ENCODE results near the gene KLHL40.

DNA sequence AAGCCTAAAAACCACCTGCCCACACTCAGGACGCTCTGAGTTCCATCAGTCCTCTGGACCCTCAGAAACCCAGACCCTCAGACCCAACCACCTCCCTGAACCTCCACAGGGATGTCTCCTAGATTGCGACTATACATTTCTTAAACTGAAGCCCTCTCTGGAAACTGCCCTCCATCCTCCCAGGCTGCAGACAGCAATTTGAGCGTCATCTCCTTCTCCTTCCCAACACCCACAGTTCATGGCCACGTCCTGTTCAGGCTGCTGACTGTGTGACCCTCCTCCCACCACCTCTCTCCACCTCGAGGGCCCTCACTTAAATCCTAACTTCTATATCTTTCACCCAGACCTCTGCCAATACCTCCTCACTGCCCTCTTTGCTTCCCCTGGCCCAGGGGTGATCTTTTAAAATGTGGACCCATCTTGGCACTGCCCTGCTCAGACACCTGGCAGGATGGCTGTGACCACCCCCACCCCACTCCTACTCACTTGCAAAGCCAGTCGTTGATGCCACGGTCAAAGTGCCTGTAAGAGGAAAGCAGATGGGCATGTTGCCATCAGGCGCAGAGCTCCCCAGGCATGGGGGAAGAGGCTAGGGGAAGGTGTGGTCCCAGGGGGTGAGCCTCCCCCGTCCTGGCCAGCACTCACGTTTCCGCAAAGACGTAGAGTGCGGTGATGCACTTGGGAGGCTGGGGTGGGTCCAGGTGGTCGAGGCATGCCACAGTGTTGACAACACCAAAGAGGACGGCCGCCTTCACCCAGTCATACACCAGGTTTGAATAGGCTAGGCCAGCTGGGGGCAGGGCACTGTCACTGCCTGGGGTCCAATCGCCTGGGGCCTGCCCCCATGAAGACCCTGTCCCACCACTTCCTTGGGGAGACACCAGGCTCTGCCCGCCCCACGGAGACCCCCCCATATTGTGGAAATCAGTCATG is 11.3 kb downstream of the KLHL40 start:
- TF ChIP-seq CTCF (IDR thresholded peaks at IDR 0.05; ENCODE audit: poor library complexity) (no peak), EZH2 (IDR thresholded peaks at IDR 0.05; ENCODE audit: borderline replicate concordance) (no peak), EZH2phosphoT487 (IDR thresholded peaks at IDR 0.05; ENCODE audit: low read depth, severe bottlenecking, unreplicated experiment) (no peak)
